Astrocyte (in vitro differentiated cells and primary cell): ENCODE results near the gene SMIM35. TPM values are rescaled to one million over a fixed set of nuclear protein-coding genes. Genes with fewer than 3 reads are reported as not detected.

Source experiments
- DNase-seq: peaks from one replicate; pipeline ENCODE4 v3.0.0-alpha.2; 2010; ENCODE audit warnings: low read depth
- FAIRE-seq: peaks from 2 replicates; lab custom pipeline; 2011; peaks lifted over from hg19 to GRCh38; lab: Jason Lieb, UNC
- H2AFZ ChIP-seq: 2 replicates; pipeline ENCODE4 v1.6.0; 2012; ENCODE audit warnings: low read depth, low read length, inconsistent platforms
- H3K27ac ChIP-seq: 2 replicates; pipeline ENCODE4 v1.5.1; 2011; ENCODE audit warnings: low read depth, low read length, inconsistent platforms
- H3K27me3 ChIP-seq: 2 replicates; pipeline ENCODE4 v1.6.0; 2011; ENCODE audit warnings: low read length, inconsistent platforms; ENCODE audit not compliant: insufficient read depth
- H3K36me3 ChIP-seq: 2 replicates; pipeline ENCODE4 v1.5.1; 2011; ENCODE audit warnings: low read length, inconsistent platforms; ENCODE audit not compliant: insufficient read depth
- H3K4me1 ChIP-seq: 2 replicates; pipeline ENCODE4 v1.5.1; 2011; ENCODE audit warnings: low read length, inconsistent platforms; ENCODE audit not compliant: insufficient read depth
- H3K4me2 ChIP-seq: 2 replicates; pipeline ENCODE4 v1.6.0; 2012; ENCODE audit warnings: low read length, inconsistent platforms
- H3K4me3 ChIP-seq: 2 replicates; pipeline ENCODE4 v1.5.1; 2011; ENCODE audit warnings: low read depth, mild to moderate bottlenecking, low read length, inconsistent platforms; ENCODE audit not compliant: insufficient read depth
- H3K79me2 ChIP-seq: 2 replicates; pipeline ENCODE4 v1.6.0; 2012; ENCODE audit warnings: mild to moderate bottlenecking, low read length, inconsistent platforms; ENCODE audit not compliant: insufficient read depth
- H3K9ac ChIP-seq: 2 replicates; pipeline ENCODE4 v1.6.0; 2012; ENCODE audit warnings: mild to moderate bottlenecking, low read length, inconsistent platforms
- H3K9me3 ChIP-seq: 2 replicates; pipeline ENCODE4 v1.5.1; 2012; ENCODE audit warnings: low read depth, mild to moderate bottlenecking, low read length, inconsistent platforms; ENCODE audit not compliant: insufficient read depth
- H4K20me1 ChIP-seq: 2 replicates; pipeline ENCODE4 v1.6.0; 2012; ENCODE audit warnings: low read length, inconsistent platforms; ENCODE audit not compliant: insufficient read depth
- H3K27ac Mint-ChIP-seq: one replicate; pipeline ENCODE4 v1.8.0; 2021; ENCODE audit warnings: mild to moderate bottlenecking, mixed read lengths; ENCODE audit not compliant: unreplicated experiment
- H3K27me3 Mint-ChIP-seq: one replicate; pipeline ENCODE4 v1.8.0; 2021; ENCODE audit warnings: low read depth, mixed read lengths; ENCODE audit not compliant: unreplicated experiment
- H3K36me3 Mint-ChIP-seq: one replicate; pipeline ENCODE4 v1.8.0; 2021; ENCODE audit warnings: low read depth, mixed read lengths; ENCODE audit not compliant: unreplicated experiment
- H3K4me1 Mint-ChIP-seq: one replicate; pipeline ENCODE4 v1.8.0; 2021; ENCODE audit warnings: low read depth, mixed read lengths; ENCODE audit not compliant: unreplicated experiment
- H3K4me3 Mint-ChIP-seq: one replicate; pipeline ENCODE4 v1.8.0; 2021; ENCODE audit warnings: mild to moderate bottlenecking, moderate library complexity, mixed read lengths; ENCODE audit not compliant: unreplicated experiment
- H3K9me3 Mint-ChIP-seq: one replicate; pipeline ENCODE4 v1.8.0; 2021; ENCODE audit warnings: mild to moderate bottlenecking, mixed read lengths; ENCODE audit not compliant: unreplicated experiment
- CTCF ChIP-seq: IDR thresholded peaks from 2 replicates; pipeline ENCODE4 v1.5.1; 2011; ENCODE audit warnings: low read depth, mild to moderate bottlenecking, inconsistent platforms, low read length, moderate library complexity; ENCODE audit not compliant: insufficient read depth
- EZH2 ChIP-seq: IDR thresholded peaks from 2 replicates; pipeline ENCODE4 v1.6.1; 2012; ENCODE audit warnings: mild to moderate bottlenecking, low read length, inconsistent platforms; ENCODE audit not compliant: insufficient read depth
- total RNA-seq: library from RNA; stranded (reverse); gene quantifications from 2 replicates; pipeline ENCODE4 v1.2.1, GENCODE V29; 2021

SMIM35 gene
- total RNA-seq, 1 donor from 2014 or later = not detected

GRCh38 chr11:117980720-117981119 lies 106.0 kb downstream of the SMIM35 start:
- peaks cover 52% of the 10 kb centered on the region for H3K27me3 Mint-ChIP-seq
- DNase-seq (no peak), FAIRE-seq (no peak)
- H3K79me2 ChIP-seq = no peaks in the 10 kb centered on the region
- H3K4me1 ChIP-seq = no peaks in the 10 kb centered on the region
- no peaks in the 10 kb centered on the region for H3K4me1 Mint-ChIP-seq
- H3K27ac Mint-ChIP-seq = no peak overlapping the region
- peaks cover 9% of the 10 kb centered on the region for H3K9me3 Mint-ChIP-seq
- no peak overlapping the region for H3K4me3 ChIP-seq
- H3K36me3 Mint-ChIP-seq = no peaks in the 10 kb centered on the region
- TF ChIP-seq CTCF (no peak), EZH2 (no peak)
- no peaks in the 10 kb centered on the region for H3K36me3 ChIP-seq
- H3K9me3 ChIP-seq = no peaks in the 10 kb centered on the region
- H3K4me2 ChIP-seq = no peak overlapping the region
- no peak overlapping the region for H3K27ac ChIP-seq
- no peaks in the 10 kb centered on the region for H4K20me1 ChIP-seq
- no peak overlapping the region for H3K9ac ChIP-seq
- no peak overlapping the region for H2AFZ ChIP-seq
- H3K4me3 Mint-ChIP-seq = no peak overlapping the region
- peaks cover 12% of the 10 kb centered on the region for H3K27me3 ChIP-seq

GRCh38 chr11:117980280-117980679 lies 106.5 kb downstream of the SMIM35 start:
- no peaks in the 10 kb centered on the region for H3K9me3 ChIP-seq
- H3K4me3 ChIP-seq = no peak overlapping the region
- H3K27ac Mint-ChIP-seq = no peak overlapping the region

More at GRCh38 chr11:117980280-117980679, 106.5 kb downstream of the SMIM35 start:
- Histone ChIP-seq H3K79me2 (no peaks in the 10 kb centered on the region), H3K27ac (no peak overlapping the region), H4K20me1 (no peaks in the 10 kb centered on the region), H3K4me1 (no peaks in the 10 kb centered on the region), H3K4me2 (no peak overlapping the region), H2AFZ (no peak overlapping the region), H3K27me3 (peaks cover 12% of the 10 kb centered on the region), H3K36me3 (no peaks in the 10 kb centered on the region), H3K9ac (no peak overlapping the region)
- H3K4me1 Mint-ChIP-seq = no peaks in the 10 kb centered on the region
- FAIRE-seq = no peak
- no peaks in the 10 kb centered on the region for H3K36me3 Mint-ChIP-seq
- H3K9me3 Mint-ChIP-seq = peaks cover 9% of the 10 kb centered on the region
- TF ChIP-seq CTCF = no peak
- no peak for TF ChIP-seq EZH2
- H3K4me3 Mint-ChIP-seq = no peak overlapping the region
- H3K27me3 Mint-ChIP-seq = peaks cover 52% of the 10 kb centered on the region
- no peak for DNase-seq
